ENCODE results near the gene DLG2. TPM values are rescaled to one million over a fixed set of nuclear protein-coding genes. Genes with fewer than 3 reads are reported as not detected.

The DLG2 gene
- total RNA-seq, 4 donors from 2014 or later: 7.3 to 14.1 (median 11.1) TPM

DNA sequence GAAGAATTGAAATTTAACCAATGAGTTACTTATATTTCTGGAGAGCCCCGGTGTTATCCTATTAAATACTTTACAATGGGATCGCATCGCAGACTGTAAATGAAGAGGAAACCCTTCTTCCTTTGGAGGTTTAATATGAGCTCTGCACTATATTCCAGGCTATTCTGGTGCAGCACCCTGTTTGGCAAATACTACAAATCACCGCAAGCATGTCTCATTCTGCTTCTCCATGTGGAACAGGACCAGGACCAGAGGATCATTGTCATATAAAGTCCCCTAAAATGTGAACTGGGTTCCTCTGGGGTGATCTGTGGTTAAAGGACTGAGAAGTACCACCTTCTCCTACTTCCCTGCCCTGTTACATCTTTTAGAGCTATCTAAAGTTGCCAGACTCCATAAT, 703.7 kb downstream of the DLG2 start:
- no peak for DNase-seq (ENCODE audit: extremely low spot score)
- Histone ChIP-seq H3K36me3 (no peaks in the 10 kb centered on the region), H3K4me1 (peaks cover 5 to 19% (median 15%) of the 10 kb centered on the region in 4 donors), H3K4me3 (no peak overlapping the region), H3K9me3 (no peaks in the 10 kb centered on the region), H3K27me3 (no peaks in the 10 kb centered on the region), H3K27ac (replicated peaks in 1 of 4) (no peak overlapping the region)
- 74% methylated on average over 4 of the region's 4 CpGs for whole genome bisulfite sequencing
- intact Hi-C loops (cut with DNase I): no loop called here
- TF ChIP-seq, protein P1, sequence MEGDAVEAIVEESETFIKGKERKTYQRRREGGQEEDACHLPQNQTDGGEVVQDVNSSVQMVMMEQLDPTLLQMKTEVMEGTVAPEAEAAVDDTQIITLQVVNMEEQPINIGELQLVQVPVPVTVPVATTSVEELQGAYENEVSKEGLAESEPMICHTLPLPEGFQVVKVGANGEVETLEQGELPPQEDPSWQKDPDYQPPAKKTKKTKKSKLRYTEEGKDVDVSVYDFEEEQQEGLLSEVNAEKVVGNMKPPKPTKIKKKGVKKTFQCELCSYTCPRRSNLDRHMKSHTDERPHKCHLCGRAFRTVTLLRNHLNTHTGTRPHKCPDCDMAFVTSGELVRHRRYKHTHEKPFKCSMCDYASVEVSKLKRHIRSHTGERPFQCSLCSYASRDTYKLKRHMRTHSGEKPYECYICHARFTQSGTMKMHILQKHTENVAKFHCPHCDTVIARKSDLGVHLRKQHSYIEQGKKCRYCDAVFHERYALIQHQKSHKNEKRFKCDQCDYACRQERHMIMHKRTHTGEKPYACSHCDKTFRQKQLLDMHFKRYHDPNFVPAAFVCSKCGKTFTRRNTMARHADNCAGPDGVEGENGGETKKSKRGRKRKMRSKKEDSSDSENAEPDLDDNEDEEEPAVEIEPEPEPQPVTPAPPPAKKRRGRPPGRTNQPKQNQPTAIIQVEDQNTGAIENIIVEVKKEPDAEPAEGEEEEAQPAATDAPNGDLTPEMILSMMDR (IDR thresholded peaks at IDR 0.05): no peak
- TF ChIP-seq POLR2A (IDR thresholded peaks at IDR 0.05; ENCODE audit: low read depth): no peak
- TF ChIP-seq EP300 (IDR thresholded peaks at IDR 0.05): no peak
- TF ChIP-seq POLR2AphosphoS5 (IDR thresholded peaks at IDR 0.05): no peak

DNA sequence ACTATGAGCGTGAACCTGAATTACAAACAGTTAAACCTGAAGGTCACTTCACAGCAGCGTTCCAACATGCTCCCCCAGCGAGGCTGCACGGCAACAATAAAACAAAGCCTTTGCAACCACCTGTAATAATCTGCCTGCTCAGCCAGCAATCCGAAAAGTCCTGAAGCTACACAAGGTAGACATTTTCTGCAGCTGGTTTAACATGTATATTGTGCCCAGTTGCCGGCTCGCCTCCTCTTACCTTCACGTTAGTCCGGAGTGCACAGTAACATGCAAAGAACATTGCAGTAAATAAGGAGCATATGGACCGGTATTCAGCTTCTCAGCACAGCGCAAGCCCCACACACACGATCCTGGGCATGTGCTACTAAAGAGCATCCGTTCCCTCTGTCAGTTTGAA, 704.3 kb downstream of the DLG2 start:
- intact Hi-C loops (cut with DNase I): no loop called here
- H3K4me3 ChIP-seq: peak overlapping the region; percentile 5 to 27 (median 17)
- TF ChIP-seq POLR2AphosphoS5 (IDR thresholded peaks at IDR 0.05): no peak
- TF ChIP-seq POLR2A (IDR thresholded peaks at IDR 0.05; ENCODE audit: low read depth): no peak
- no peak for TF ChIP-seq EP300 (IDR thresholded peaks at IDR 0.05)
- TF ChIP-seq, protein P1 (IDR thresholded peaks at IDR 0.05): no peak
- no peaks in the 10 kb centered on the region for H3K9me3 ChIP-seq
- H3K36me3 ChIP-seq: no peaks in the 10 kb centered on the region
- H3K4me1 ChIP-seq: peaks cover 5 to 19% (median 15%) of the 10 kb centered on the region in 4 donors
- no peaks in the 10 kb centered on the region for H3K27me3 ChIP-seq
- 10% methylated on average over 7 of the region's 13 CpGs for WGBS
- no peak overlapping the region for H3K27ac ChIP-seq (replicated peaks in 1 of 4)
- no peak for DNase-seq (ENCODE audit: extremely low spot score)

DNA sequence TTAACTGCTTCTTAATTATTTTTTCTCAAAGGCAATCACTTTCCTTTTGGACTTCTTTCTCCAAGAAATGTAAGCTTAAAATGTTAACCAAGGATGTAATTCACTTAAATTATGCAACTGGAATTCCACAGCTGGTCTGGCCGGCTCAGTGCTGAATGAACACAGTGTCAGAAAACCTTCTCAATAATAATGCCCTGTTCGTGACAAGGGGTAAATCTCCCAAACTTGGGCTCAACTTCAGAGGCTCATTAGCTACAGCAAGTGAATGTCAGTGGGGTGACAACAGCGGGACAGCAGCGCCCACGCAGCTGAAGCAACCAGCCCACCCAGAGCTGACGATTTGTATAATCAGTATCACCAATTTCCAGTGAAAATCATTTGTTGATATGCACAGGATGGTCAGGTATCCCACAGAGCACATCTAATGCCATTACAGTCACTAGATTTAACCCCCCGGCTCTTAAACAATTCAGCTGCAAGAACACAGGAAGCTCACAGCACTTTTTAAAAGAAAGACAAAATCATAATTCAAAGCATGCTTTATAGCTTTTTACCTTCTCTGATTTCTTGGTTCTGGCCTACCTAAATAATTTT, 704.8 kb downstream of the DLG2 start:
- H3K9me3 ChIP-seq: no peaks in the 10 kb centered on the region
- peak overlapping the region; percentile 5 to 27 (median 17) for H3K4me3 ChIP-seq
- WGBS: 29% methylated on average over 7 of the region's 7 CpGs
- H3K27ac ChIP-seq (replicated peaks in 1 of 4): no peak overlapping the region
- no peak for TF ChIP-seq POLR2AphosphoS5 (IDR thresholded peaks at IDR 0.05)
- no peak for TF ChIP-seq EP300 (IDR thresholded peaks at IDR 0.05)
- TF ChIP-seq, protein P1 (IDR thresholded peaks at IDR 0.05): no peak
- TF ChIP-seq POLR2A (IDR thresholded peaks at IDR 0.05; ENCODE audit: low read depth): no peak
- intact Hi-C loops (cut with DNase I): no loop called here
- H3K4me1 ChIP-seq: peaks cover 5 to 19% (median 15%) of the 10 kb centered on the region in 4 donors
- no peaks in the 10 kb centered on the region for H3K36me3 ChIP-seq
- DNase-seq (ENCODE audit: extremely low spot score): no peak
- H3K27me3 ChIP-seq: no peaks in the 10 kb centered on the region

DNA sequence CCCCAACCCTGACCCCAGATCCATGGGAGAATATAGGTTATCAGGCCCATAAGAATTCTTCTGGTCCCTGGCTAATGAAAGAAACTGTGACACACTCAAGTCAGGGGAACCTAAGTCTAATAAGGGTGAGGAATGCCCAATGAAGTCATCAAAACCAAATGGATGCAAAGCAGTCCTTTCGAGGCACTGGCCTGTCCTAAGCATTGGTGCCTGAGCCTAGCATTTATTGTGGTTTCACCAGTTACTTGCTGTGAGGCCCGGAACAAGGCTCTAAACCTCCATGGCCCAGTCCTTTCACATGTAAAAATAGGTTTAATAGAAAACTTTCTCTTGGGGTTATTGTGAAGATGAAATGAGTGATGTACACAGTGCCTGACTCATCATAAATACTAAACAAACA, 712.6 kb downstream of the DLG2 start:
- Histone ChIP-seq H3K27me3 (no peaks in the 10 kb centered on the region), H3K27ac (replicated peaks in 1 of 4) (no peak overlapping the region), H3K4me1 (no peaks in the 10 kb centered on the region), H3K9me3 (no peaks in the 10 kb centered on the region), H3K36me3 (no peaks in the 10 kb centered on the region), H3K4me3 (no peak overlapping the region)
- TF ChIP-seq POLR2AphosphoS5 (IDR thresholded peaks at IDR 0.05) (no peak), POLR2A (IDR thresholded peaks at IDR 0.05; ENCODE audit: low read depth) (no peak), EP300 (IDR thresholded peaks at IDR 0.05) (no peak)
- TF ChIP-seq, protein P1 (IDR thresholded peaks at IDR 0.05): no peak
- DNase-seq (ENCODE audit: extremely low spot score): no peak
- intact Hi-C loops (cut with DNase I): no loop called here
- 89% methylated on average over 2 of the region's 2 CpGs for WGBS

DNA sequence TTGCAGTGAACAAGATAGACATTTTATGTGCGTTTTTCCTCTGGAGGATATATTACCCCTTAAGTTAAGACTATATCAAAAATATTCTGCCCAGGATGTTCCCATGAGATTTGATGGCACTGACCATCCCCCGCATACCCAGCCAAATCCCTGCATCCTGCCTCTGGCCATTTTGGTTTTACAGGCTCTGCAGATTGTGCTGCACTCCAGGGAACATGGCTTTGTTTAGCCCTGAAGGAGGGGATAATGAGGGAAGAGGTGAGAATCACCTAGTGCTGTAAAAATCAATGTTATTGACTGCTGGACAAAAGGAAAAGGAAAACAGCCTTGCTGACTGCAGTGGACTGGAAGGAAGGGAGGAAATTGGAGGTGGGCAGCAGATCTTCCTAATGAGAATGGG, 717.4 kb downstream of the DLG2 start:
- no peak for DNase-seq (ENCODE audit: extremely low spot score)
- H3K36me3 ChIP-seq: no peaks in the 10 kb centered on the region
- H3K9me3 ChIP-seq: no peaks in the 10 kb centered on the region
- no peaks in the 10 kb centered on the region for H3K27me3 ChIP-seq
- no peak overlapping the region for H3K4me3 ChIP-seq
- intact Hi-C loops (cut with DNase I): no loop called here
- no peak overlapping the region for H3K27ac ChIP-seq (replicated peaks in 1 of 4)
- no peak for TF ChIP-seq POLR2A (IDR thresholded peaks at IDR 0.05; ENCODE audit: low read depth)
- no peak for TF ChIP-seq POLR2AphosphoS5 (IDR thresholded peaks at IDR 0.05)
- TF ChIP-seq, protein P1 (IDR thresholded peaks at IDR 0.05): no peak
- no peak for TF ChIP-seq EP300 (IDR thresholded peaks at IDR 0.05)
- H3K4me1 ChIP-seq: no peaks in the 10 kb centered on the region
- 96% methylated on average over 2 of the region's 2 CpGs for WGBS
